Spleen (tissue), 11 donors: Measurements from ENCODE around the gene TES. TPM values are rescaled to one million over a fixed set of nuclear protein-coding genes. Genes with fewer than 3 reads are reported as not detected.

Experiments
- DNase-seq: peaks from one replicate; pipeline ENCODE4 v3.0.0-alpha.2; 2020
- H3K27ac ChIP-seq, 8 donors: fragments of 200-600 bp; sonication (generic) in 7 of 8; 1 replicate in 4 of 8; 2 replicates in 4 of 8; pipeline versions ENCODE4 v1.5.0 to v1.8.0; 2016 to 2021; ENCODE audit warnings: inconsistent platforms in 4 of 8, mild to moderate bottlenecking in 4 of 8, moderate library complexity in 1 of 8
- H3K27me3 ChIP-seq, 7 donors: fragments of 200-600 bp; sonication (generic) in 6 of 7; replicated peaks in 1 of 7; 1 replicate in 4 of 7; 2 replicates in 3 of 7; pipeline versions ENCODE4 v1.5.0 to v1.8.0; 2016 to 2021; ENCODE audit warnings: inconsistent platforms in 3 of 7, mild to moderate bottlenecking in 1 of 7
- H3K36me3 ChIP-seq, 6 donors: fragments of 200-600 bp; sonication (generic) in 5 of 6; 1 replicate in 4 of 6; 2 replicates in 2 of 6; pipeline versions ENCODE4 v1.5.0 to v1.8.0; 2016 to 2021; ENCODE audit warnings: inconsistent platforms in 2 of 6
- H3K4me1 ChIP-seq, 6 donors: fragments of 200-600 bp; sonication (generic) in 5 of 6; 1 replicate in 3 of 6; 2 replicates in 3 of 6; pipeline versions ENCODE4 v1.5.0 to v1.8.0; 2016 to 2021; ENCODE audit warnings: inconsistent platforms in 3 of 6
- H3K4me3 ChIP-seq, 8 donors: fragments of 200-600 bp; sonication (generic) in 7 of 8; 1 replicate in 4 of 8; 2 replicates in 4 of 8; pipeline versions ENCODE4 v1.5.0 to v1.8.0; 2016 to 2021; ENCODE audit warnings: inconsistent platforms in 4 of 8, mild to moderate bottlenecking in 4 of 8, moderate library complexity in 2 of 8
- H3K9me3 ChIP-seq, 8 donors: fragments of 200-600 bp; sonication (generic) in 7 of 8; 1 replicate in 4 of 8; 2 replicates in 4 of 8; pipeline versions ENCODE4 v1.5.0 to v1.8.0; 2016 to 2021; ENCODE audit warnings: inconsistent platforms in 4 of 8
- CTCF ChIP-seq, 11 experiments: fragments of 200-600 bp in 7 of 11; fragments of 450-650 bp in 4 of 11; sonication (generic) in 4 of 11; IDR thresholded peaks in 8 of 11; conservative IDR thresholded peaks in 3 of 11; 1 replicate in 7 of 11; 2 replicates in 4 of 11; pipeline versions ENCODE4 v1.4.0 to v1.8.0; 2016 to 2021; ENCODE audit warnings: antibody characterized with exemption in 11 of 11, inconsistent platforms in 4 of 11, mild to moderate bottlenecking in 1 of 11
- POLR2A ChIP-seq, 3 donors: fragments of 450-650 bp; IDR thresholded peaks; one replicate each; pipeline ENCODE4 v1.5.1; 2017; ENCODE audit warnings: antibody characterized with exemption in 3 of 3, mild to moderate bottlenecking in 1 of 3
- POLR2AphosphoS5 ChIP-seq, 3 donors: sonication (generic); formaldehyde crosslinking; IDR thresholded peaks; one replicate each; pipeline ENCODE4 v1.5.1; 2017; ENCODE audit warnings: antibody characterized with exemption in 3 of 3
- WGBS, 5 donors: extraction: QIAGEN DNeasy Blood & Tissue Kit in 3 of 5; methylation state at CpG; one replicate each; pipeline versions ENCODE4 v1.1.5 to v1.1.7; 2013 to 2018; 5-methylcytosine and 5-hydroxymethylcytosine counted together
- intact Hi-C: fragments of 100-400 bp; cut with DNase I; formaldehyde crosslinking; loops from one replicate; pipeline ENCODE4 v1.15.0; 2023; ENCODE audit warnings: low total_unique reads
- polyA plus RNA-seq, 3 donors: library from polyadenylated mRNA; stranded (reverse); fragments of 200-250 nt; gene quantifications; one replicate each; pipeline ENCODE4 v1.2.1, GENCODE V29; 2013
- total RNA-seq, 7 donors: library from RNA; depleted of rRNA in 3 of 7; stranded (reverse); fragments of >200 nt in 3 of 7; fragmentation: NEBNext Ultra II Directional in 4 of 7; extraction: Animal tissue kit (Norgen Biotek cat#: 25700) in 4 of 7; gene quantifications; one replicate each; pipeline versions ENCODE4 v1.1.0 to v1.2.1, GENCODE V29; 2016 to 2021
- donor health status: healthy with polysubstance abuse.
- donor health status: DM: no; HTN: no; CAD: no; lungs with moderate emphysema.
- donor health status: DM: no; HTN: no; CAD: no.
- donor health status: Bipolar disorder and iron deficiency.
- donor health status: healthy.
- donor health status: DM: no; HTN: no; CAD: no.
- donor health status: DM: yes; HTN: yes; CAD: no.

Gene TES
- total and polyA plus RNA-seq, 10 donors, result 28.5 to 79.7 (median 62.2) TPM

- intact Hi-C loops, result loop anchor here (10.0 kb wide), 2 partner anchors 268 to 558 kb away; partner anchors contain the start of gene CAV1
- no peaks in the 10 kb centered on the region for H3K9me3 ChIP-seq
- no peak overlapping the region for H3K27ac ChIP-seq
- H3K4me3 ChIP-seq, result no peak overlapping the region
- 74 to 93% (median 86%) methylated on average over 3 of the region's 3 CpGs for WGBS, 5 donors
- no peak for TF ChIP-seq POLR2A (IDR thresholded peaks at IDR 0.05)
- TF ChIP-seq CTCF (IDR thresholded peaks at IDR 0.05 in 8 of 11, conservative IDR thresholded peaks at IDR 0.05 in 3 of 11), result no peak
- no peak for TF ChIP-seq POLR2AphosphoS5 (IDR thresholded peaks at IDR 0.05)
- peaks cover 0 to 11% (median 8%) of the 10 kb centered on the region in 6 donors for H3K4me1 ChIP-seq
- H3K27me3 ChIP-seq, result no peaks in the 10 kb centered on the region
- peaks cover 0 to 65% (median 27%) of the 10 kb centered on the region in 6 donors for H3K36me3 ChIP-seq
- no peak for DNase-seq
Measured at GRCh38 chr7:116257156-116257555, 46.8 kb downstream of the TES start.

- no peak for TF ChIP-seq POLR2A (IDR thresholded peaks at IDR 0.05)
- no peak for TF ChIP-seq POLR2AphosphoS5 (IDR thresholded peaks at IDR 0.05)
- TF ChIP-seq CTCF (IDR thresholded peaks at IDR 0.05 in 8 of 11, conservative IDR thresholded peaks at IDR 0.05 in 3 of 11), result peak; percentile 50 to 86 (median 75)
- peak overlapping the region in 5 of 8 donors; percentile 12 to 48 (median 20) for H3K27ac ChIP-seq
- H3K4me3 ChIP-seq, result no peak overlapping the region
- intact Hi-C loops, result loop anchor here (2.0 to 10.0 kb wide), 3 partner anchors 266 to 556 kb away; partner anchors contain the start of gene CAV1
- no peaks in the 10 kb centered on the region for H3K27me3 ChIP-seq
- no peak for DNase-seq
- H3K4me1 ChIP-seq, result peaks cover 0 to 11% (median 8%) of the 10 kb centered on the region in 6 donors
- no peaks in the 10 kb centered on the region for H3K9me3 ChIP-seq
- H3K36me3 ChIP-seq, result peaks cover 0 to 50% (median 20%) of the 10 kb centered on the region in 6 donors
- WGBS, 5 donors, result 0 to 7% (median 2%) methylated on average over 2 of the region's 2 CpGs
Measured at GRCh38 chr7:116258734-116259133, 48.4 kb downstream of the TES start.

- TF ChIP-seq CTCF (IDR thresholded peaks at IDR 0.05 in 8 of 11, conservative IDR thresholded peaks at IDR 0.05 in 3 of 11) (no peak), POLR2AphosphoS5 (IDR thresholded peaks at IDR 0.05) (no peak), POLR2A (IDR thresholded peaks at IDR 0.05) (no peak)
- no peak for DNase-seq
- Histone ChIP-seq H3K9me3 (no peaks in the 10 kb centered on the region), H3K27me3 (no peaks in the 10 kb centered on the region), H3K27ac (peak overlapping the region in 5 of 8 donors; percentile 12 to 48 (median 20)), H3K4me3 (no peak overlapping the region), H3K36me3 (peaks cover 0 to 44% (median 18%) of the 10 kb centered on the region in 6 donors), H3K4me1 (peaks cover 0 to 11% (median 8%) of the 10 kb centered on the region in 6 donors)
- WGBS, 5 donors, result 79 to 87% (median 84%) methylated on average over 5 of the region's 5 CpGs
- intact Hi-C loops, result loop anchor here (2.0 to 10.0 kb wide), 3 partner anchors 265 to 555 kb away; partner anchors contain the start of gene CAV1
Measured at GRCh38 chr7:116259156-116259870, 49.0 kb downstream of the TES start.

DNA sequence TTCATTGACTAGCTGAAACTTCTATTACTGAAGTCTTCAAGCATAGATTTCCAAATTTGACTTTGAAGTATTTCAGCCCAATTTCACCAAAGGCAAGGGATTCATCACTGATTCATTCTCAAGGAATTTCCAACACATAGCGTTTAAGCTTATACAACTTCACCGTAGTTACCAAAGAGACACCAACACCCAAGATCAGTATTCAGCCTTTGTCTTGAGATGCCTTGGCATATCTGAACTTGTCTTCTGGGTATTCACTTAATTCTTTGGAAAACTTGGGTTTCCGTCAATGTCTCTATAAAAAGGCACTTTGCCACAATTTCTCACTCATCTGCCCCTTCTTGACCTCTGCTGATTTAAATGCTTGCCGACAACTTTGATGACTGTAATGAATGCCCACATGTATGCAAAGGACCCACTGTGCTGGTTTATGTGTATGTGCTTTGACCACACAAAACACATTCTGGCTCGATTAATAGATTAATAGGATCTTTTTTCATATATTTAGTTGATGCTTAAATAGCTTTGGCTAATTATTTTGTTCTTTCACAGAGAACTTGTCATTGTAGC is 49.6 kb downstream of the TES start:
- no peaks in the 10 kb centered on the region for H3K27me3 ChIP-seq
- H3K36me3 ChIP-seq, result peaks cover 0 to 37% (median 18%) of the 10 kb centered on the region in 6 donors
- no peak overlapping the region for H3K27ac ChIP-seq
- no peaks in the 10 kb centered on the region for H3K9me3 ChIP-seq
- no peak for DNase-seq
- TF ChIP-seq POLR2AphosphoS5 (IDR thresholded peaks at IDR 0.05), result no peak
- TF ChIP-seq CTCF (IDR thresholded peaks at IDR 0.05 in 8 of 11, conservative IDR thresholded peaks at IDR 0.05 in 3 of 11), result no peak
- TF ChIP-seq POLR2A (IDR thresholded peaks at IDR 0.05), result no peak
- peaks cover 0 to 11% (median 8%) of the 10 kb centered on the region in 6 donors for H3K4me1 ChIP-seq
- intact Hi-C loops, result loop anchor here (2.0 to 10.0 kb wide), 3 partner anchors 265 to 555 kb away; partner anchors contain the start of gene CAV1
- no peak overlapping the region for H3K4me3 ChIP-seq
- WGBS, 5 donors, result 77 to 96% (median 79%) methylated on average over 5 of the region's 5 CpGs
